Fibroblast of gingiva (primary cell): ENCODE measurements around the gene MYB.
"Not testable (repeated sequence)": the region's sequence is repeated elsewhere in the genome, so short reads cannot be mapped to it uniquely, and the experiment has no call there.

Source experiments
- DNase-seq: peaks from one replicate; pipeline ENCODE4 v3.0.0-alpha.2; 2011; ENCODE audit warnings: low read depth

MYB gene

DNA sequence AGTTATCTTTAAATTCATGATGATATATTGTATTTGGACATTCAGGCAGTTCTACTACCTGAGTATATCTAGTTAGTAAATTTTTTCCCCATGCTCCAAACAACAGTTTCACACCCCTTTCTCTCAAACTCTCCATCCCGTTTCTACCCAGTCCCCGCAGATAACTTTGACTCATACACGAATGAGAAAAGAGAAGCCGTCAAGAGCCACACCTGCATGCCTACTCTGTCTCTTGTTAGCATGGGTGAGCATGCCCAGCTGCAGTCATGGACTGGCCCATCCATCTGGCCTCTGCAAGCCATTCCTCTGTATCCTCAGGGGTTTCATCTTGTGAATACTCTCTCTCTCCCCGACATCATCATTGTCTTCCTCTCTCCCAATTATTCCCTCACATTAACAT, 41.5 kb downstream of the MYB start:
- no peak for DNase-seq

- DNase-seq: no peak
Observed at GRCh38 chr6:135224037-135224647, 43.0 kb downstream of the MYB start.

GRCh38 chr6:135225911-135226310, 44.8 kb downstream of the MYB start:
- DNase-seq: no peak

DNA sequence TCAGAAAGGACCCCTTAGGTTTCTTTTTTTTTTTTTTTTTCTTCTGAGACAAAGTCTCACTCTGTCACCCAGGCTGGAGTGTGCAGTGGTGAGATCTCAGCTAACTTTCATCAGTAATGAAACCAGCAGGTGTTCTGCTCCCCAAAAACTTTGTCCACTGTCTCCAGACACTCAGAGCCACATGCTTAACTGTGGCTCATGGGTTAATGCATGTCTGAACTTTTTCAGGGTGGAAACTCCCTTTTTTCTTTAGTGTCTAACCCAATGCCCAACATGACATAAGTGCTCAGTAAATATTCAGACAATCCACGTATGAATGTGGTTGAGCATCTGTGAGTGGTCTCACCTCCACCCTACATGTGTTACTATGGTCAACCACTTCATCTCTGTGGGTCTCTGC, 45.4 kb downstream of the MYB start:
- no peak for DNase-seq

GRCh38 chr6:135227349-135227748, 46.2 kb downstream of the MYB start:
- no peak for DNase-seq

DNA sequence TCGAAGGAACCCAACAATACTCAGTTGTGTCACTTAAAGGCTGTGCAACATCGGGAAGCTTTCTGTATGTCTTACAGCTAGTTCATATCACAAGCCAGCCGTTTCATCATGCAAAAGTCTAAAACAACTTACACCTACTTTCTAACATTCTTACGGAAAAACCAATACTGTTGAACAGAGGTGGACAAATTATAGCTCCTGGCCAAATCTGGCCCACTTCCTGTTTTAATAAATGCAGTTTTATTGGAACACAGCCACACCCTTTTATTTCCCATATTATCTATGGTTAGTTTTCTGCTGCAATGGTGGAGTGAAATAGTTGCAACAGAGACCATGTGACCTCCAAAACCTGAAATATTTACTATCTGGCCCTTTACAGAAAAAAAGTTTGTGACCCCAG, 46.6 kb downstream of the MYB start:
- no peak for DNase-seq

GRCh38 chr6:135228486-135228885, 47.4 kb downstream of the MYB start:
- no peak for DNase-seq

DNA sequence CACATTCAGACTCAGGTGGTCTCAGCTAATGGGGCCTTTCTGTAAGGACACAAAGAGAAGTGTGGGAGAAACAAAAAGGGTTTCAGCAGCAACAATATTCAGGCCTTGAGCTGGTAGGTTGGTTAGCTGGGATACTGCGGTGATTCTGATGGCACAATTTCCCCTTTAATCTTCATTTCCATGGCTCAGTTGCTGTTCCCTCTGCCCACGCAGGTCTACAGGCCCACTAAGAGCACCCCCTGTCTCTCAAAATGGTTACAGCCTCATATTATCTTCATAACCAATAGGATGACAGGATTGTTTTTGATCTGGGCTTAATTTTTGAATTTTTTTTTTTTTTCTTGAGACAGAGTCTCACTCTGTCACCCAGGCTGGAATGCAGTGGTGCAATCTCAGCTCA, 48.9 kb downstream of the MYB start:
- DNase-seq: no peak

DNA sequence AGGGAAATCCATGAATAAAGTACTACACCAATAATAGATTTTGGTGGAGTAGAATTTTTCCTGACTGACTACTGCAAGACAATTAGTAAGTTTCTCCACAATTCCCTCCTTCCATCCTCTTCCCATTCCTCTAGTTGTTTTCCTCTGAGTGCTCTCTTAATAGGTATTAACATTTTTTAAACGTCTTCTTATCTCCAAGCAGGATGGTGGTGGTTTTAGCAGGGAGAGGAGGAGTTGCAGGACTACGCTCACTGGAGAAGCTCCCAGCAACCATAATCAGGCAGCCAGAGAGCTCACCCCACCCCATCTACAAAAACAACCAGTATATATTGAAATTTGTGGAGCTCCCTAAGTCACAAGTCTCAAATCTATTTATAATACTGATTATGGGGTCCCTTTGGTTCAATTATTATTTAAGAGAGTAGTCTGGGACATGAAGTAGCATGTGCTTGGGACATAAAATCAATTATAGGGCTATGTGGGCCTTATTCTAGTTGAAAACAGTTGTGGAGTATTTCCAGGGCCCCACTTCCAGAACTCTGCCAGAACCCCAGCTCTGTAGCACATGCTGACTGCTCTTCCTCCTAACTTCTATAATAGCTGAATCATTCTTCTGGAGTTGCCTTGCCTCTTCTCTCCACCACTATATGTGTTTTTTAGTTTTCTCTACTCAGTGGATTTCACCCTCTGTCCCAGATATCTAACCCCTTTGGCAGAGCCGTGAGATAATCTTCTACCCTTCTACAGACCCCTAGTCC, 49.8 kb downstream of the MYB start:
- no peak for DNase-seq

GRCh38 chr6:135231469-135231844, 50.3 kb downstream of the MYB start:
- no peak for DNase-seq

- no peak for DNase-seq
Observed at GRCh38 chr6:135233686-135234491, 52.8 kb downstream of the MYB start.

DNA sequence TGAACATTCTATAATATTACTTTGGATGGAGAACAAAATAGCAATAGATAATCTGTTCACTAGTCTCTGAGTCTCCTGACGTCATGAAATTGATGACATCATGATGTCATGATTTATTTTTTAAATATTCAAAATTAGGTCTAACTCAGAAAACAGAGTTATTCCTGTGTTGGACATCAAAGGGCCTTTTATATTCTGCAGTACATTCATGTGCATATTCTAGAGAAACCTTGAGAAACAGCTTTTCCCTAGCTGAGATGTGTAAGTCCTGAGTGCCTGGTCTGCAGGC, 53.3 kb downstream of the MYB start:
- no peak for DNase-seq

DNA sequence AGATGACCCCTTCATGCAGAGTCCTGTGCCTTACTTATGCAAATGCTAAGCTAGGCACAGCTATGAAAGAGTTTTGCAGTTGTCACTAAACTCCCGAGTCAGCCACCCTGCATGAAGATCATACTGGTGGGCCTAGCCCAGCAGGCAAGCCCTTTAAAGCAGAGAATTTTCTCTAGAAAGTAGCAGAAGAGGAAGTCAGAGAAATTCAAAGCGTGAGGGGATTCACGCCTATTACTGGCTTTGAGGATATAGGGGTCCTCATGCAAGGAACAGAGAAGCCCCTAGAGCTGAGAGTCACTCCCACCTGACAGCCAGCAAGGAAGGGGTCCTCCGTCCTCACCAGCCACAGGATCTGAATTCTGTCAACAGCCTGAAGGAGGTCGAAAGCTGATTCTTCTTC, 54.6 kb downstream of the MYB start:
- DNase-seq: no peak

GRCh38 chr6:135236319-135236718, 55.2 kb downstream of the MYB start:
- no peak for DNase-seq

DNA sequence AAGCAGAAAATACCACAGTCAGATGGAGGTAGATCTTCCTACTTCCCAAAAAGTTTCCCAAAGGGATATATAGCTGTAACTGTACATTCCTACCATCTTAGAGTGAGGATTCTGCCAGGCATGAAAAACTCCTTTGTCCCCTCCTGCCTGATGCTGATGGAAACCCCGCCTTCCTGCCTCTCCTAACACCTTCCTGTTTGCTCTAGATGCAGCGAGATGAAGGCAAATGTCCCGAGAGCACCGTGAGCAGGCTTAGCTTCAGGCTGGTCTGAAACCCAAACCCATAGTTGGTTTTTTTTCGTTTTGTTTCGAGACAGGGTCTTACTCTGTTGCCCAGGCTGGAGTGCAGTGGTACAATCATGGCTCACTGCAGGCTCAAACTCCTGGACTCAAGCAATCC, 55.6 kb downstream of the MYB start:
- DNase-seq: no peak

DNA sequence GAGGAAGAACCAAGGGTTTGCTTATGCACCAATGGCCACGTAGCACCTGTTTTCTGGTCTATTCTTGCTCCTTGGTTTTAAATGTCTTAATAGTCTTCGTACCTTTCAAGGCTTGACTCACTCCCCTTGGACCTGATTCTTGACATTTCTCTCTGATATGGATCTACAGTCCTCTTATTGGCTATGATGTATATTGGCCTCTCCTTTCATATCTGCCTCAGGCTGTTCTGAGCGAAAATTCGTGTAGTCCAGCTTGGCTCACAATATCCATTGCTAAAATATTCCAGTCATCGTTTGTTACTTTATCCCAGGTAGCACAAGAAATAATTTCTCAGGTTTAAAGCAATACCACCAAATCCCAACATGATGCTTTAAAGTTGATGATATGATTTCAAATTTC, 59.6 kb downstream of the MYB start:
- DNase-seq: no peak

DNA sequence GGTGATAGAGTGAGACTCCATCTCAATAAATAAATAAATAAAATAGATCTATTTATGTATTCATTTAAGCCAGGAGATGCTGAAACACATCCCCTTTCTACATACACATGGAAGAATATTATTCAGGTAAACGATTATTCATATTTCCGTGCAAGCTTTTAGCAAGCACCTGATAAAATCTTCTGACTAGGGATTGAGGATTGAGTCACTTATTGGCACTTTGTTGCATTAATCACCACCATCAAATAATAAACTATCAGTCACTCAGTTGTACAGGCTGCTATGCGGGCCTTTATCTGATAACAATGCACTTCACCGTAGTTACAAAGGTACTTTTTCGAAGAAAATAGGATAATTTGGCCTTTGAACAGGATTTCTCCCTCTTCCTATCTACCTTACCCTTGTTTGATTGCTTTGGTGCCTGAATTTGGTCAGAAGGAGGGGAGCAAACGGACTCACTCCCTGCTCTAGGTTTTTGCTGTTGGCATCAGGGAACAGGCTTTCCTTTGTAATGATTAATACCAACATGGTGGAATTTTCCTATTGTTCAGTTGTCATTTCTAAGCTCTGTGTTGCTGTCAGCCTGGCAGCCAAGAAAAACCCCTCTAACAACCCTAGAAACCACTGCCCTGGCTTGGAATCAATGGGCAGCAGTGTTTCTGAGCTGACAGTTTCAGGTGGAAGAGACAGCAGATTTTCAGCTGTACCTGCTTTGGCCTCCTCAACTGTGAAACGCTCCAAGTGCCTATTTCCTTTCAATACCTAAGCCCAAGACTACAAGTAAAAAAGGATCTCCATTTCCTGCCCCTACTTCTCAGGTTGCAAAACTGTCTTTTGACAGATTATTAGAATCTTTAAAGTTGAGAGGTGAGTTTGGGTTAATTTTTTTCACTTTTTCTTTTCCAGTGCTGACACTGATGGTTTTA, 63.0 kb downstream of the MYB start:
- no peak for DNase-seq

DNA sequence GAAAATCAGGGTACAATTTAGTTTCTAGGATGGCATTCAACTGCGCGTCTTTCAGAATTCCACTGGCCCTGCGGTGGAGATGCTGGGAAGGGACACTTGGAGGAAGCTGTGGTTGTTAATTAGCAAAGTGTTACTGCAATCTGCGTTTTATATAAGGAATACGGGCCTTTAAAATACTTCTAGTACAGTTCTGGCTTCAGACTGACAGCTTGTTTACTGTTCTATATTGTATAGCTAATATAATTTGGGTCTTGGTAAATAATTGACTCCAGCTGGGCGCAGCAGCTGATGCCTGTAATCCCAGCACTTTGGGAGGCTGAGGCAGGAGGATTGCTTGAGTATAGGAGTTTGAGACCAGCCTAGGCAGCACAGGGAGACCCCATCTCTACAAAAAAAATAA, 63.7 kb downstream of the MYB start:
- DNase-seq: no peak

DNA sequence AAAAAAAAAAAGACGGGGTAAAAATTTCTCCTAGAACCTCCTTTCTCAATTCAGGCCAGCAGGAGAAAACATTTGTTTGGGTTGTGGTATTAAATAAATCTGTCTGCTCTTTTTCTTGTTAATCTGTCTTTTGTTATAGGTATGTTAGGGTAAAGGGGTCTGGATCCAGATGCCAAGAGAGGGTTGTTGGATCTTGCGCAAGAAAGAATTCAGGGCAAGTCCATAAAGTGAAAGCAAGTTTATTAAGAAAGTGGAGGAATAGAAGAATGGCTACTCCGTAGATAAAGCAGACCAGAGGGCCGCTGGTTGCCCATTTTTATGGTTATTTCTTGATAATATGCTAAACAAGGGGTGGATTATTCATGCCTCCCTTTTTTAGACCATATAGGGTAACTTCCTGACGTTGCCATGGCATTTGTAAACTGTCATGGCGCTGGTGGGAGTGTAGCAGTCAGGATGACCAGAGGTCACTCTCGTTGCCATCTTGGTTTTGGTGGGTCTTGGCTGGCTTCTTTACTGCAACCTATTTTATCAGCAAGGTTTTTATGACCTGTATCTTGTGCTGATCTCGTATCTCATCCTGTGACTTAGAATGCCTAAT, 65.4 kb downstream of the MYB start:
- DNase-seq: not testable (repeated sequence)

GRCh38 chr6:135250234-135250633, 69.1 kb downstream of the MYB start:
- no peak for DNase-seq

DNA sequence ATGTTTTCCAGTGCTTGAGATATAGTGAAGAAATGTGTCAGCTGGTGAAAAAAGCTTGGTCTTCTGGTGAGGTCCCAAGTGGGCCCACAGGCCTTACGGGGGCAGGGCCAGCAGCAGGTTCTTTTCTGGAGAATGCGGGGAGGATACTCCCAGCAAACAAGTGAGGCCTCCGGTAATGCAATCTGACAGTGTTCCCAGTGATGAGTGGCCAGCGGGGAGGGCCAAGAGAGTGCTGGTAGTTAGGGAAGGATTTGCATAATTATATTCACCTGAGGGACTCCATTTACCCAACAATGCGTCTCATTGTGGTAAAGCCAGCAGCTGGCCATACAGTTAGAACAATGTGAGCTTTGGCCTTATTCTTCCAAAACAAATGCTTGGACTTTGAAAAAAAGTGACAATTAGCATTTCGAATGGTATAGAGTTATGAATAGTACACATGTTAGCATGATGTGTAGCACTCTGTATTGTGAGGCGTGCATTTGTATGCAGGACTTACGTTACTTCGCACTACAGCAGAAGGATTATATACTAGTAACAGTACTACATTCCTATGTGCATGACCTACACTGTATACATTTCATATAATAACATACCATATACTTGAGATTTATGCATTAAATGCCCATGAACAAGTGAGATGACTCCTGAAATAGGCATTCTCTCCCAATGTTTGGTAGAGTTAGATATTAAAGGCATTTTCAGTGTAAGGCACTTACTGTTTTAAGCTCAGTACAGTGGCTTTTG, 69.8 kb downstream of the MYB start:
- no peak for DNase-seq
